Nephron progenitor cell (in vitro differentiated cells): Measurements from ENCODE around the gene ATCAY.
"Not testable (repeated sequence)": the region's sequence is repeated elsewhere in the genome, so short reads cannot be mapped to it uniquely, and the experiment has no call there.

Experiments
- DNase-seq: peaks from one replicate; pipeline ENCODE4 v3.0.0; 2021
- H3K27ac Mint-ChIP-seq: 2 replicates; pipeline ENCODE4 v1.8.0; 2021; ENCODE audit warnings: mild to moderate bottlenecking, moderate library complexity, mixed read lengths
- H3K27me3 Mint-ChIP-seq: 2 replicates; pipeline ENCODE4 v1.8.0; 2021; ENCODE audit warnings: mild to moderate bottlenecking, low read depth, mixed read lengths; ENCODE audit not compliant: poor library complexity
- H3K36me3 Mint-ChIP-seq: 2 replicates; pipeline ENCODE4 v1.8.0; 2021; ENCODE audit warnings: low read depth, mixed read lengths
- H3K4me1 Mint-ChIP-seq: 2 replicates; pipeline ENCODE4 v1.8.0; 2021; ENCODE audit warnings: mixed read lengths
- H3K4me3 Mint-ChIP-seq: 2 replicates; pipeline ENCODE4 v1.8.0; 2021; ENCODE audit warnings: mild to moderate bottlenecking, moderate library complexity, mixed read lengths
- H3K9me3 Mint-ChIP-seq: 2 replicates; pipeline ENCODE4 v1.8.0; 2021; ENCODE audit warnings: mild to moderate bottlenecking, moderate library complexity, mixed read lengths
- TF ChIP-seq, protein P1 (sequence below): fragments of 200-600 bp; sonication (generic); IDR thresholded peaks from 2 replicates; pipeline ENCODE4 v1.5.0; 2021; ENCODE audit warnings: antibody characterized with exemption

Gene ATCAY

DNA sequence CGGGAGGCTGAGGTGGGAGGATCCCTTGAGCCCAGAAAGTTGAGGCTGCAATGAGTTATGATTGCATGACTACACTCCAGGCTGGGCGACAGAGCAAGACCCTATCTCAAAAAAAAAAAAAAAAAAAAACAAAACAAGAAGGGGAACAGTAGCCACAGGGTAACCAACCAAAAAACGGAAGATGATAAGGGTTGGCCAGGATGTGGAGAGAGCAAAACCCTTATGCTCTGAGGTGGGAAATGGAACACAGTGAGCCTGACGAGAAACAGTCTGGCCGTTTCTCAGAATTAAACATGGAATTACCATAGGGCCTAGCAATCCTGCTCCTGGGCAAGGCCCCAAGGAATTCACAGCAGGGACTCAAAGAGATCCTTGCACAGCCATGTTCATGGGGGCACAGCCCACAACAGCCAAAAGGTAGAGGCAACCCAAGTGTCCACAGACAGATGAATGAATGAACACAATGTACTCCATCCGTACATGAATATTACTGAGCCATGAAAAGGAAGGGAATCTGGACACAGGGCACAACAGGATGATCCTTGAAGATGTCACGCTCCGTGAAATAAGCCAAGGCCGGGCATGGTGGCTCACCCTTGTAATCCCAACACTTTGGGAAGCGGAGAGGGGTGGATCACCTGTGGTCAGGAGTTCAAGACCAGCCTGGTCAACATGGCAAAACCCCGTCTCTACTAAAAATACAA lies 63.7 kb downstream of the ATCAY start:
- no peak for DNase-seq
- Mint-ChIP-seq H3K36me3 (no peaks in the 10 kb centered on the region), H3K27me3 (no peaks in the 10 kb centered on the region), H3K27ac (no peak overlapping the region), H3K4me3 (no peak overlapping the region), H3K9me3 (no peaks in the 10 kb centered on the region), H3K4me1 (no peaks in the 10 kb centered on the region)
- TF ChIP-seq, protein P1, sequence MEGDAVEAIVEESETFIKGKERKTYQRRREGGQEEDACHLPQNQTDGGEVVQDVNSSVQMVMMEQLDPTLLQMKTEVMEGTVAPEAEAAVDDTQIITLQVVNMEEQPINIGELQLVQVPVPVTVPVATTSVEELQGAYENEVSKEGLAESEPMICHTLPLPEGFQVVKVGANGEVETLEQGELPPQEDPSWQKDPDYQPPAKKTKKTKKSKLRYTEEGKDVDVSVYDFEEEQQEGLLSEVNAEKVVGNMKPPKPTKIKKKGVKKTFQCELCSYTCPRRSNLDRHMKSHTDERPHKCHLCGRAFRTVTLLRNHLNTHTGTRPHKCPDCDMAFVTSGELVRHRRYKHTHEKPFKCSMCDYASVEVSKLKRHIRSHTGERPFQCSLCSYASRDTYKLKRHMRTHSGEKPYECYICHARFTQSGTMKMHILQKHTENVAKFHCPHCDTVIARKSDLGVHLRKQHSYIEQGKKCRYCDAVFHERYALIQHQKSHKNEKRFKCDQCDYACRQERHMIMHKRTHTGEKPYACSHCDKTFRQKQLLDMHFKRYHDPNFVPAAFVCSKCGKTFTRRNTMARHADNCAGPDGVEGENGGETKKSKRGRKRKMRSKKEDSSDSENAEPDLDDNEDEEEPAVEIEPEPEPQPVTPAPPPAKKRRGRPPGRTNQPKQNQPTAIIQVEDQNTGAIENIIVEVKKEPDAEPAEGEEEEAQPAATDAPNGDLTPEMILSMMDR, result no peak

DNA sequence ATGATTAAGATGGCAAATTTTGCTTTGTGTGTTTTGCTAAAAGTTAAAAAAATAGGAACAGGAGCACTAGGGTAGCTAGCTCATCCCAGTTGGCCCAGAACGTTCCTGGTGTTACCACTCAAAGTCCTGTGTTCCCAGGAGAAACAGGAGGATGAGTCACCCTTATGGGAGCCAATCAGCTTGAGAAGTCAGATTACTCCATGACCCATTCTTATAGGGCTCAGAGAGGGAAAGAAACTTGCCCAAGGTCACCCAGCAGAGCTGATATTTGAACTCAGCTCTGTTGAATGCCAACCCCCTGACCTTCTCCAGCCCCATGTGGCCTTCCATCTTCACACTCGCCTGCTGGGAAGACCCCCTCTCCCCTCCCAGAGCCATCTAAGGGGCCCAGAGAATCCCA lies 65.4 kb downstream of the ATCAY start:
- DNase-seq, result no peak
- TF ChIP-seq, protein P1, result no peak
- Mint-ChIP-seq H3K4me1 (peaks cover 1% of the 10 kb centered on the region), H3K9me3 (no peaks in the 10 kb centered on the region), H3K27me3 (peaks cover 4% of the 10 kb centered on the region), H3K36me3 (no peaks in the 10 kb centered on the region), H3K27ac (no peak overlapping the region), H3K4me3 (no peak overlapping the region)

DNA sequence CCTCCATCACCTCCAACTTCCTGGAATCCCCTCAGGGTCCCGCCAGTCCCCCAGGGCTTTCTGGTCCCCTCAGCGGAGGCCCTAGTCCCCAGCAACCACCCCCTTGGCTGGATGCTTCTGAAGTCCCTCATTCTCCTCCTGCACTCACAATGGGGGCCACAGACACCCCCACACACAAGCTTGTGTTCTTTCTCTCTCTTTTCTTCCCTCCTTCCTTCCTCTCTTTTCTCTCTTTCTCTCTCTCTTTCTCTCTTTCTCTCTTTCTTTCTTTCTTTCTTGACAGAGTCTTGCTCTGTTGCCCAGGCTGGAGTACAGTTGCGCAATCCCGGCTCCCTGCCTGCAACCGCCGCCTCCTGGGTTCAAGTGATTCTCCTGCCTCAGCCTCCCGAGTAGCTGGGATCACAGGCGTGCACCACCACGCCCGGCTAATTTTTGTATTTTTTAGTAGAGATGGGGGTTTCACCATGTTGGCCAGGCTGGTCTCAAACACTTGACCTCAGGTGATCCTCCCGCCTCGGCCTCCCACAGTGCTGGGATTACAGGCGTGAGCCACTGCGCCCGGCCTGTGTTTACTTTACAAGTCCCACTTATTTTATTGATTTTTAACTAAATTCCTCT lies 66.9 kb downstream of the ATCAY start:
- not testable (repeated sequence) for H3K4me1 Mint-ChIP-seq, H3K36me3 Mint-ChIP-seq, H3K27me3 Mint-ChIP-seq, H3K4me3 Mint-ChIP-seq, DNase-seq, H3K9me3 Mint-ChIP-seq
- H3K27ac Mint-ChIP-seq, result peak overlapping the region; percentile 27

DNA sequence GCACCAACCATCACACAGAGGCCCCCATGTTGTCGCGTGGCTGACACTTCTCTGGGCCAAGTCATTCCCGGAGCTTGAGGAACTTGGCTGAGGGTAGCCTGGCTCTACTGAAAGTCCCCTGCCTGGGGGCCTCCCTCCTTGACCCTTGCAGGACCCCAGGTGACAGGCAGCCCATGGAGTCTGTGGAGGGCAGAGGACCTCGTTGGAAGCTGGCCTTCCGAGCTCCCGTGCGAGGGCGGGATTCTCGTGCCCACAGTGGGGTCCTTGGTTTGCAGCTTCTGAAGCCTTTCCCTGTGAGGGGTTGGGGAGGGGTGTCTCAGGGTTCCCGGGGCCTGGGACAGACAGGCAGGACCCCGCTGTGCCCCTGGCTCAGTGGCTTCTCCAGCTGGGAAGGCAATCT lies 68.8 kb downstream of the ATCAY start:
- Mint-ChIP-seq H3K4me3 (no peak overlapping the region), H3K27me3 (peaks cover 4% of the 10 kb centered on the region), H3K36me3 (no peaks in the 10 kb centered on the region), H3K4me1 (peaks cover 17% of the 10 kb centered on the region), H3K27ac (no peak overlapping the region), H3K9me3 (no peaks in the 10 kb centered on the region)
- no peak for DNase-seq
- TF ChIP-seq, protein P1, result no peak

DNA sequence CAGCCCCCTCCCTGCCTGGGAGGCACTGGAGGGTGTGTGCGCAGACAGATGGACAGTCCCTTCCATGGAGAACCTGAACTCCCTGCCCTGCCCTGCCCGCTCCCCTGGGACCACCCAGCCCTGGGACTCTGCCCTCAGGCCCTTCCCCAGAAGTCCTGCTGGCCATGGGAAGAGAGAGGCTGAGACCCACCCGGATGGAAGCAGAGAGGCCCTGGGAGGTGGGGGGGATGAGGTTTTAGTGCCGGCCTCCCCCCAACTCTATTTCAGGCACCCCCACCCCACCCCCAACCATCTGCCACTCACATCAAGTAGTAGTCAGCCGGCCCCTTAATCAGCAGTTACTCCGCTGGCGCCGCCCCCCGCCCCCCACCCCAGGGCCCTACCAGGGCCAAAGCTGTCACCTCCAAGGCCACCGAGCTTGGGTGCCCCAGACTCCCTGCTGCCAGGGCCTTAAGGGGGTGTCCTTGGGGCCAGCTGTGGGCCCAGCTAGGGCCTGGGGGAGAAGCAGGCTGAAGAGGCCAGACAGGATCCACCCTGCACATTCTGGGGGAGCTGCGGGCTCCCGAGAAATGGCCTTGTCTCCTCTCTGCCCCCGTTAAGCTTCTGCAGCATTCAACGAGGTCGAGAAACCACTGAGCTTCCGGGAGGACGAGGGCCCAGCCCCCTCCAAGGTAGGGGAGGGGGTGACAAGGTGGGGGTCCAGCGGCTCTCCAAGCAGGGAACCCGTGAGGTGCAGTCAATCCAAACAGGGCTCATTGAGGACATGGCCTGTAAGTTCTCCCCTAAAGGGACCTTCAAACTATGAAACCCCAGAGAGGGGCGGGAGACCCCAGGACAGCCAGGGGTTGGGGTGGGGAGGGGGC lies 69.7 kb downstream of the ATCAY start:
- peaks cover 17% of the 10 kb centered on the region for H3K4me1 Mint-ChIP-seq
- peaks cover 4% of the 10 kb centered on the region for H3K27me3 Mint-ChIP-seq
- no peaks in the 10 kb centered on the region for H3K36me3 Mint-ChIP-seq
- TF ChIP-seq, protein P1, result no peak
- no peaks in the 10 kb centered on the region for H3K9me3 Mint-ChIP-seq
- no peak overlapping the region for H3K4me3 Mint-ChIP-seq
- no peak for DNase-seq
- no peak overlapping the region for H3K27ac Mint-ChIP-seq
